Kidney (tissue), 14 donors: Measurements from ENCODE around the gene AKR1C8. TPM values are rescaled to one million over a fixed set of nuclear protein-coding genes. Genes with fewer than 3 reads are reported as not detected.

Experiments used
- DNase-seq, 5 donors: peaks; one replicate each; pipeline ENCODE4 v3.0.0-alpha.2; 2013 to 2020
- FAIRE-seq: peaks from 2 replicates; lab custom pipeline; 2012; peaks lifted over from hg19 to GRCh38; lab: Jason Lieb, UNC
- H3K27ac ChIP-seq, 2 donors: one replicate each; pipeline ENCODE4 v1.7.0; 2013; ENCODE audit warnings: low read depth in 2 of 2, low read length in 2 of 2, inconsistent platforms in 1 of 2
- H3K27me3 ChIP-seq: one replicate; pipeline ENCODE4 v1.7.1; 2013; ENCODE audit warnings: low read length, inconsistent platforms; ENCODE audit not compliant: control insufficient read depth, insufficient read depth
- H3K36me3 ChIP-seq, 3 donors: one replicate each; pipeline versions ENCODE4 v1.7.0 to v1.7.1; 2013; ENCODE audit warnings: low read length in 3 of 3, control low read depth in 1 of 3, inconsistent platforms in 1 of 3; ENCODE audit not compliant: insufficient read depth in 3 of 3, control insufficient read depth in 2 of 3
- H3K4me1 ChIP-seq, 3 donors: one replicate each; pipeline versions ENCODE4 v1.7.0 to v1.7.1; 2013; ENCODE audit warnings: low read length in 3 of 3, inconsistent platforms in 1 of 3, low read depth in 1 of 3; ENCODE audit not compliant: control insufficient read depth in 2 of 3, insufficient read depth in 2 of 3
- H3K4me3 ChIP-seq, 3 donors: one replicate each; pipeline versions ENCODE4 v1.7.0 to v1.8.1; 2013; ENCODE audit warnings: low read length in 3 of 3, control low read depth in 1 of 3, inconsistent platforms in 1 of 3
- H3K9ac ChIP-seq, 3 donors: one replicate each; pipeline versions ENCODE4 v1.7.0 to v1.7.1; 2013; ENCODE audit warnings: low read length in 3 of 3, control low read depth in 1 of 3, inconsistent platforms in 1 of 3
- H3K9me3 ChIP-seq, 3 donors: one replicate each; pipeline versions ENCODE4 v1.7.0 to v1.7.1; 2013; ENCODE audit warnings: low read length in 3 of 3, control low read depth in 1 of 3, inconsistent platforms in 1 of 3; ENCODE audit not compliant: control insufficient read depth in 2 of 3, insufficient read depth in 1 of 3
- CTCF ChIP-seq: IDR thresholded peaks from 3 replicates; pipeline ENCODE4 v1.5.1; 2012; ENCODE audit warnings: mild to moderate bottlenecking, moderate library complexity, borderline replicate concordance; ENCODE audit not compliant: insufficient read depth; ENCODE audit errors: extremely low read depth
- intact Hi-C: fragments of 100-400 bp; cut with DNase I; formaldehyde crosslinking; loops from one replicate; pipeline ENCODE4 v1.11.1; 2022
- polyA plus RNA-seq: library from polyadenylated mRNA; stranded (reverse); fragments of 350-450 nt; fragmentation: Illumina TruSeq; extraction: RNeasy Lipid Tissue Mini Kit (QIAGEN cat#74804); gene quantifications from one replicate; pipeline ENCODE4 v1.2.3, GENCODE V29; 2014; ENCODE audit warnings: low read depth, low replicate concordance; ENCODE audit not compliant: insufficient read depth
- total RNA-seq: library from RNA; stranded (reverse); fragmentation: NEBNext Ultra II Directional; extraction: Animal tissue kit (Norgen Biotek cat#: 25700); gene quantifications from one replicate; pipeline ENCODE4 v1.2.1, GENCODE V29; 2021
- donor health status: control.
- donor health status: control.
- donor health status: control.
- donor health status: control.
- donor health status: control.
- donor health status: DM: yes; HTN: yes; CAD: no.
- donor health status: Normal renal cell carcinoma (clear cell type).

The AKR1C8 gene
- total and polyA plus RNA-seq, 2 donors from 2014 or later = 0.66 TPM; not detected in 1

- DNase-seq (no peak), FAIRE-seq (no peak)
- intact Hi-C loops = no loop called here
- H3K27ac ChIP-seq = peak overlapping the region; percentile 20 to 64
- no peak overlapping the region for H3K9ac ChIP-seq
- no peaks in the 10 kb centered on the region for H3K27me3 ChIP-seq
- no peaks in the 10 kb centered on the region for H3K9me3 ChIP-seq
- H3K4me1 ChIP-seq = peaks cover 0 to 16% (median 0%) of the 10 kb centered on the region in 3 donors
- no peak overlapping the region for H3K4me3 ChIP-seq
- no peaks in the 10 kb centered on the region for H3K36me3 ChIP-seq
- TF ChIP-seq CTCF = no peak
Observed at GRCh38 chr10:5147981-5148677, 36.8 kb downstream of the AKR1C8 start.

GRCh38 chr10:5147255-5147980 is 37.5 kb downstream of the AKR1C8 start:
- Histone ChIP-seq H3K4me1 (peaks cover 0 to 16% (median 0%) of the 10 kb centered on the region in 3 donors), H3K9me3 (no peaks in the 10 kb centered on the region), H3K9ac (no peak overlapping the region), H3K27ac (peak overlapping the region; percentile 20 to 64), H3K27me3 (no peaks in the 10 kb centered on the region), H3K4me3 (no peak overlapping the region), H3K36me3 (no peaks in the 10 kb centered on the region)
- no peak for TF ChIP-seq CTCF
- no peak for FAIRE-seq
- DNase-seq = peak in 1 of 5 donors; percentile 11
- intact Hi-C loops = no loop called here

DNA sequence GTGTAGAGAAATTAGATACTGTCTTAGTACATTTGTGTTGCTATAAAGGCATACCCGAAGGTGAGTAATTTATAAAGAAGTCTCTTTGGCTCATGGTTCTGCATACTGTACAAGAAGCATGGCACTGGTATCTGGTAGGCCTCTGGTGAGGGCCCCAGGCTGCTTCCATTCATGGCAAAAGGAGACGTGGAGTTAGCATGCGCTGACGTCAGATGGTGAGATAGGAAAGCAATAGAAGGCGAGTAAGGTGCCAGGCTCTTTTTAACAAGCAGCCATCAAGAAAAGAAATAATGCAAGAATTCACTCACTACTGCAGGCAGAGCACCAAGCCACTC is 38.1 kb downstream of the AKR1C8 start:
- Histone ChIP-seq H3K27me3 (no peaks in the 10 kb centered on the region), H3K4me1 (peaks cover 0 to 16% (median 0%) of the 10 kb centered on the region in 3 donors), H3K9ac (no peak overlapping the region), H3K9me3 (no peaks in the 10 kb centered on the region), H3K4me3 (no peak overlapping the region), H3K36me3 (no peaks in the 10 kb centered on the region), H3K27ac (no peak overlapping the region)
- FAIRE-seq = no peak
- DNase-seq = no peak
- TF ChIP-seq CTCF = no peak
- intact Hi-C loops = no loop called here
